Smooth muscle cell (in vitro differentiated cells): Measurements from ENCODE around the gene SORCS1. TPM values are rescaled to one million over a fixed set of nuclear protein-coding genes. Genes with fewer than 3 reads are reported as not detected.

ENCODE experiments used
- DNase-seq: peaks from one replicate; lab custom pipeline; 2025; ENCODE audit not compliant: unreplicated experiment; lab: John Stamatoyannopoulos, UW
- H2AFZ ChIP-seq: fragments of 200-600 bp; sonication (generic); 2 replicates; pipeline ENCODE4 v1.6.0; 2016; ENCODE audit warnings: antibody characterized with exemption, low read depth, mild to moderate bottlenecking
- H3F3A ChIP-seq: fragments of 200-600 bp; sonication (generic); 2 replicates; pipeline ENCODE4 v1.6.0; 2017; ENCODE audit warnings: antibody characterized with exemption, low read depth
- H3K27ac ChIP-seq: fragments of 200-600 bp; sonication (generic); 2 replicates; pipeline ENCODE4 v1.5.1; 2016; ENCODE audit warnings: low read depth, mild to moderate bottlenecking
- H3K27me3 ChIP-seq: fragments of 200-600 bp; sonication (generic); 2 replicates; pipeline ENCODE4 v1.6.1; 2016; ENCODE audit warnings: low read depth, mild to moderate bottlenecking
- H3K36me3 ChIP-seq: fragments of 200-600 bp; sonication (generic); 2 replicates; pipeline ENCODE4 v1.5.1; 2016; ENCODE audit warnings: low read depth
- H3K4me1 ChIP-seq: fragments of 200-600 bp; sonication (generic); 2 replicates; pipeline ENCODE4 v1.5.1; 2016; ENCODE audit warnings: low read depth
- H3K4me2 ChIP-seq: fragments of 200-600 bp; sonication (generic); 2 replicates; pipeline ENCODE4 v1.6.0; 2016; ENCODE audit warnings: mild to moderate bottlenecking
- H3K4me3 ChIP-seq: fragments of 200-600 bp; sonication (generic); 2 replicates; pipeline ENCODE4 v1.5.1; 2016; ENCODE audit warnings: mild to moderate bottlenecking
- H3K79me2 ChIP-seq: fragments of 200-600 bp; sonication (generic); 2 replicates; pipeline ENCODE4 v1.6.0; 2016; ENCODE audit warnings: low read depth, mild to moderate bottlenecking
- H3K9ac ChIP-seq: fragments of 200-600 bp; sonication (generic); 2 replicates; pipeline ENCODE4 v1.6.0; 2016; ENCODE audit warnings: low read depth
- H3K9me3 ChIP-seq: fragments of 200-600 bp; sonication (generic); replicated peaks from 2 replicates; pipeline ENCODE4 v1.5.1; 2016; ENCODE audit warnings: low read depth
- H4K20me1 ChIP-seq: fragments of 200-600 bp; sonication (generic); 2 replicates; pipeline ENCODE4 v1.6.0; 2016; ENCODE audit warnings: low read depth
- CTCF ChIP-seq: fragments of 200-600 bp; sonication (generic); IDR thresholded peaks from 2 replicates; pipeline ENCODE4 v1.5.1; 2017; ENCODE audit warnings: borderline replicate concordance, mild to moderate bottlenecking, antibody characterized with exemption; ENCODE audit not compliant: insufficient read depth, poor library complexity, severe bottlenecking
- WGBS: methylation state at CpG from one replicate; pipeline ENCODE4 v1.1.7; 2016; ENCODE audit warnings: low lambda C conversion rate; 5-methylcytosine and 5-hydroxymethylcytosine counted together
- polyA plus RNA-seq: library from polyadenylated mRNA; unstranded; fragments of >200 nt; fragmentation: Nextera tagmentation; extraction: Ambion mirVana; gene quantifications from 2 replicates; pipeline ENCODE4 v1.2.1, GENCODE V29; 2016
- total RNA-seq: library from RNA; depleted of rRNA; stranded (reverse); fragments of >200 nt; gene quantifications from 2 replicates; pipeline ENCODE4 v1.2.3, GENCODE V29; 2014

Gene SORCS1
- total and polyA plus RNA-seq, 2 experiments from 2014 or later: 0.67 TPM; not detected in 1

- Histone ChIP-seq H3K9me3 (no peaks in the 10 kb centered on the region), H3K4me2 (no peak overlapping the region), H3K4me1 (no peaks in the 10 kb centered on the region), H3K27me3 (no peaks in the 10 kb centered on the region), H3K4me3 (no peak overlapping the region), H3K36me3 (no peaks in the 10 kb centered on the region), H2AFZ (no peak overlapping the region), H3K27ac (no peak overlapping the region), H3F3A (no peaks in the 10 kb centered on the region), H3K79me2 (no peaks in the 10 kb centered on the region), H3K9ac (no peak overlapping the region), H4K20me1 (no peaks in the 10 kb centered on the region)
- no peak for DNase-seq
- WGBS: 83% methylated on average over 3 of the region's 3 CpGs
- TF ChIP-seq CTCF: no peak
These were observed 502.8 kb downstream of the SORCS1 start for GRCh38 chr10:106661767-106662140.

GRCh38 chr10:106661133-106661766 lies 503.3 kb downstream of the SORCS1 start:
- Histone ChIP-seq H4K20me1 (no peaks in the 10 kb centered on the region), H3K4me1 (no peaks in the 10 kb centered on the region), H3K79me2 (no peaks in the 10 kb centered on the region), H3K4me3 (no peak overlapping the region), H3K9ac (no peak overlapping the region), H3K9me3 (no peaks in the 10 kb centered on the region), H3K27ac (no peak overlapping the region), H3K4me2 (no peak overlapping the region), H3K27me3 (no peaks in the 10 kb centered on the region), H3K36me3 (no peaks in the 10 kb centered on the region), H2AFZ (no peak overlapping the region), H3F3A (no peaks in the 10 kb centered on the region)
- DNase-seq: no peak
- no peak for TF ChIP-seq CTCF
- WGBS: 87% methylated on average over 5 of the region's 5 CpGs

GRCh38 chr10:106660550-106660949 lies 504.0 kb downstream of the SORCS1 start:
- H3K9ac ChIP-seq: no peak overlapping the region
- TF ChIP-seq CTCF: no peak
- no peaks in the 10 kb centered on the region for H3K79me2 ChIP-seq
- no peaks in the 10 kb centered on the region for H3F3A ChIP-seq
- no peaks in the 10 kb centered on the region for H3K27me3 ChIP-seq
- H3K4me1 ChIP-seq: no peaks in the 10 kb centered on the region
- no peaks in the 10 kb centered on the region for H3K9me3 ChIP-seq
- no peaks in the 10 kb centered on the region for H3K36me3 ChIP-seq
- no peak overlapping the region for H3K27ac ChIP-seq
- no peak overlapping the region for H3K4me3 ChIP-seq
- 91% methylated on average over 3 of the region's 3 CpGs for WGBS
- no peak for DNase-seq
- no peak overlapping the region for H2AFZ ChIP-seq
- H3K4me2 ChIP-seq: no peak overlapping the region
- no peaks in the 10 kb centered on the region for H4K20me1 ChIP-seq

- Histone ChIP-seq H3K36me3 (no peaks in the 10 kb centered on the region), H3K4me3 (no peak overlapping the region), H4K20me1 (no peaks in the 10 kb centered on the region), H3K4me2 (no peak overlapping the region), H3K9me3 (no peaks in the 10 kb centered on the region), H3K27ac (no peak overlapping the region), H3K9ac (no peak overlapping the region), H3K79me2 (no peaks in the 10 kb centered on the region), H3F3A (no peaks in the 10 kb centered on the region), H3K27me3 (no peaks in the 10 kb centered on the region), H3K4me1 (no peaks in the 10 kb centered on the region), H2AFZ (no peak overlapping the region)
- no peak for DNase-seq
- WGBS: 97% methylated on average over 3 of the region's 3 CpGs
- no peak for TF ChIP-seq CTCF
These were observed 508.9 kb downstream of the SORCS1 start for GRCh38 chr10:106655636-106656035.
